ENCODE data around the gene PRKCH. TPM values are rescaled to one million over a fixed set of nuclear protein-coding genes. Genes with fewer than 3 reads are reported as not detected.

Gene PRKCH
- total RNA-seq, 2 donors from 2014 or later, result 24.6 to 73.6 TPM

DNA sequence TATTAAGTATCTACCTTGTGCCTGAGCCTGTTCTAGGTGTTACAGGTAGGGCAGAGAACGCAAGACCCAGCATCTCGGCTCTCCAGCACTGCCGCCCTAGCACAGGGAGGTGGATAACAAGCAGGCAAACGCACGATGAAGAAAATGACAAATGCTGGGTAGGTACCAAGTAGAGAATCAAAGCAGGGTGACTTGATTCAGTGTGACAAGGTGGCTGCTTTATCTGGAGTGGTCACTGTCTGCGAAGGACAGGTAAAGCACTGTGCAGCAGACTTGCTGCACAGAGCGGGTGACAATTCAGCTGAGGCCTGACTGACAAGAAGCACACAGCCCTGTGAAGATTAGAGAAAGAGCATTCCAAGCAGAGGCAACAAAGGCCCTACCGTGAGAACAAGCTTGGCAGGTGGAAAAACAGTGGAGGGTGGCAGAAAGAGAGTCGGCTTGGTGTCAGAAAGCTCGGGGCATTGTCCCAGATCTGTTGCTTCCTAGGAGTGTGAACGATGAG lies 12.9 kb downstream of the PRKCH start:
- TF ChIP-seq, protein P1, sequence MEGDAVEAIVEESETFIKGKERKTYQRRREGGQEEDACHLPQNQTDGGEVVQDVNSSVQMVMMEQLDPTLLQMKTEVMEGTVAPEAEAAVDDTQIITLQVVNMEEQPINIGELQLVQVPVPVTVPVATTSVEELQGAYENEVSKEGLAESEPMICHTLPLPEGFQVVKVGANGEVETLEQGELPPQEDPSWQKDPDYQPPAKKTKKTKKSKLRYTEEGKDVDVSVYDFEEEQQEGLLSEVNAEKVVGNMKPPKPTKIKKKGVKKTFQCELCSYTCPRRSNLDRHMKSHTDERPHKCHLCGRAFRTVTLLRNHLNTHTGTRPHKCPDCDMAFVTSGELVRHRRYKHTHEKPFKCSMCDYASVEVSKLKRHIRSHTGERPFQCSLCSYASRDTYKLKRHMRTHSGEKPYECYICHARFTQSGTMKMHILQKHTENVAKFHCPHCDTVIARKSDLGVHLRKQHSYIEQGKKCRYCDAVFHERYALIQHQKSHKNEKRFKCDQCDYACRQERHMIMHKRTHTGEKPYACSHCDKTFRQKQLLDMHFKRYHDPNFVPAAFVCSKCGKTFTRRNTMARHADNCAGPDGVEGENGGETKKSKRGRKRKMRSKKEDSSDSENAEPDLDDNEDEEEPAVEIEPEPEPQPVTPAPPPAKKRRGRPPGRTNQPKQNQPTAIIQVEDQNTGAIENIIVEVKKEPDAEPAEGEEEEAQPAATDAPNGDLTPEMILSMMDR (IDR thresholded peaks at IDR 0.05), result no peak
- ATAC-seq (ENCODE audit: insufficient number of reproducible peaks, low FRiP score, low read depth), result no peak
- H3K27ac ChIP-seq, result no peak overlapping the region

DNA sequence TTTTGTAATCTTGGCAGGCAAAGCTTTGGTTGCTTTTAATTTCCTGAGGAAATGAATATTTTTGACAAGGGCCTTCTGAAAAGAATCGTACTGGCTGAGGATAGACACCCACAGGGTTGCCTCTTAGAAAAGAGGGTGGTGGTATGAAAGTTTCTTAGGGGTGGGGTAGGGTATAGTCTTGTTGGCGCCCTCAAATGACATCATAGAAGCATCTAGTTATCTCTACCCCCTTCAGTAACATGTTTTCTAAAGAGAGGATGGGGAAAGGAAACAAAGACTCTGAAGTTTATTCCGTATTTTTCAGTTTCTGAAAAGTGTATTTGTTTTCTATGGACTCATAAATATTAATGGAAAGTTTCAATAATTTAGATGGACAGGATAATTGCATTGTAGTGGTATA lies 13.7 kb downstream of the PRKCH start:
- ATAC-seq (ENCODE audit: insufficient number of reproducible peaks, low FRiP score, low read depth), result no peak

More for the DNA sequence above, 12.9 kb downstream of the PRKCH start:
- H3K4me1 ChIP-seq (ENCODE audit: control insufficient read depth in 1 of 2, low read depth in 2 of 2), result no peaks in the 10 kb centered on the region
- no peaks in the 10 kb centered on the region for H3K36me3 ChIP-seq
- no peak overlapping the region for H3K4me3 ChIP-seq
- no peaks in the 10 kb centered on the region for H3K27me3 ChIP-seq (replicated peaks; ENCODE audit: insufficient read depth)
- no peaks in the 10 kb centered on the region for H3K9me3 ChIP-seq
- no peak for DNase-seq (ENCODE audit: low spot score)

DNA sequence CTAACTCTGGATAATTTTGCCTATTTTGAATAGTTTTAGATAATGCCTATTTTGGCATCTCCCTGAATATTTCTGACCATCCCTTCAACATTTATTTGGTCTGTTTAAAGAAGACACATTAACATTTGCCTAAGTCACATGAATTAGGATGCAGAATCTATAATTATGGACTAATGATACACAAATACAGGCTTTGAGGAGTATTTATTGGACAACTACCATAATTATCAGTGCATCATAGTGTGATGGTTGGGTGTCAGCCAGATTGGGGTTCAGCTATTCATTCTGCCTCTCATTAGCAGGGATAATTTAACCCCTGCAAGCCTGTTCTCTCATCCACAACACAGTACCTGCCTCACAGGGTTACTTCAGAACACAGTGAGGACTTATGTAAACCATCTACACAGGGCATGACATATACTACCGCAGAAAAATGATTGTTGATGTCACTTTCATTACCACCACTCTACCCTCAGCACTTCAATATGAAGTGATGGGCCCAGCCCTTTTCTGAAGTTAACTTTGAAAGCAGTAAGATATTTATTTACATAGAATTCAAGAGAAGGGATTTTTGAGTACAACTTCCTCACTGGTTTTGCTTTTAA lies 14.4 kb downstream of the PRKCH start:
- no peak overlapping the region for H3K4me3 ChIP-seq
- no peaks in the 10 kb centered on the region for H3K4me1 ChIP-seq (ENCODE audit: control insufficient read depth in 1 of 2, low read depth in 2 of 2)
- no peaks in the 10 kb centered on the region for H3K36me3 ChIP-seq
- DNase-seq (ENCODE audit: low spot score), result no peak
- no peaks in the 10 kb centered on the region for H3K27me3 ChIP-seq (replicated peaks; ENCODE audit: insufficient read depth)
- no peak for ATAC-seq (ENCODE audit: insufficient number of reproducible peaks, low FRiP score, low read depth)
- H3K27ac ChIP-seq, result no peak overlapping the region
- H3K9me3 ChIP-seq, result no peaks in the 10 kb centered on the region
- TF ChIP-seq, protein P1 (IDR thresholded peaks at IDR 0.05), result no peak

More for the DNA sequence above, 13.7 kb downstream of the PRKCH start:
- no peak overlapping the region for H3K27ac ChIP-seq
- H3K27me3 ChIP-seq (replicated peaks; ENCODE audit: insufficient read depth), result no peaks in the 10 kb centered on the region
- H3K4me1 ChIP-seq (ENCODE audit: control insufficient read depth in 1 of 2, low read depth in 2 of 2), result no peaks in the 10 kb centered on the region
- TF ChIP-seq, protein P1 (IDR thresholded peaks at IDR 0.05), result no peak
- no peak for DNase-seq (ENCODE audit: low spot score)
- H3K36me3 ChIP-seq, result no peaks in the 10 kb centered on the region
- H3K9me3 ChIP-seq, result no peaks in the 10 kb centered on the region
- no peak overlapping the region for H3K4me3 ChIP-seq

DNA sequence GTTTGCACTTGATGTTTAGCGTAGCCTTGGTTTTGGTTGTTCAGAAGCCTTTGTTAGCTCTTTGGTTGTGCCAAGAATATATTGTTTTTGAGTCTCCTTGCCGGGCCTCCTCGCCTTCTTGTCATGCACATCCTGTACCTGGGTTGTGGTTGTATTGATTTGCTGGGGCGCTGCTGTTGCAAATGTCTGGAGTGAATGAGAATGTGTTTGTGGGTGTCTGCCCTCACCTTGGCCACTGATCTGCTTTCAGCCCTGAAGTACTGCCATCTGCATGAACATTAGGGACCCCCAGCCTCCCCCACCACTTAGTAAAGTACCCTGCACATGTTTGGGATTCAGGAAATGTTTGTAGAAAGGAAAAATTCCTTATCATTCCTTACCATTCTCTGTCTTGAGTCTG lies 16.5 kb downstream of the PRKCH start:
- ATAC-seq (ENCODE audit: insufficient number of reproducible peaks, low FRiP score, low read depth), result no peak

DNA sequence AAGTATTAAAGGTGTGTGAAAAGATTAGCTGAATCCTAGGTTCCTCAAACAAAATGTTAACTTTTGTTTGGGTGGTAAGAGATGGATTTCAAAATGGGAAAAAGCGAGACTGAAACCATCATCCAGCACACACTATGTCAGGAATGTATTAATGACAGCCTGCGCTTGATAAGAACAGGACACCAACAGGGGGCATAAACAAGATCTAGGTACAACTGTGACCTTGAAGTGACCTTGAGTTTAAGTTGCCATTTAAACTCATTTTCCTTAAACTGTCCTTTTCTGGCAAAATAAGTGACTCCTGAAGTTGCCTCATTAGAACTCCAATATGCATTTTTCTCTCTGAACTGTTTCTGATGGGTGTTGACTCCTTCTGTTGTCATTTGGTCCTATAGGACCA lies 17.1 kb downstream of the PRKCH start:
- no peaks in the 10 kb centered on the region for H3K9me3 ChIP-seq
- H3K4me3 ChIP-seq, result no peak overlapping the region
- H3K36me3 ChIP-seq, result no peaks in the 10 kb centered on the region
- no peaks in the 10 kb centered on the region for H3K27me3 ChIP-seq (replicated peaks; ENCODE audit: insufficient read depth)
- TF ChIP-seq, protein P1 (IDR thresholded peaks at IDR 0.05), result no peak
- H3K27ac ChIP-seq, result no peak overlapping the region
- DNase-seq (ENCODE audit: low spot score) (no peak), ATAC-seq (ENCODE audit: insufficient number of reproducible peaks, low FRiP score, low read depth) (no peak)
- H3K4me1 ChIP-seq (ENCODE audit: control insufficient read depth in 1 of 2, low read depth in 2 of 2), result no peaks in the 10 kb centered on the region

More for the DNA sequence above, 16.5 kb downstream of the PRKCH start:
- H3K27me3 ChIP-seq (replicated peaks; ENCODE audit: insufficient read depth), result no peaks in the 10 kb centered on the region
- no peaks in the 10 kb centered on the region for H3K4me1 ChIP-seq (ENCODE audit: control insufficient read depth in 1 of 2, low read depth in 2 of 2)
- no peaks in the 10 kb centered on the region for H3K36me3 ChIP-seq
- DNase-seq (ENCODE audit: low spot score), result no peak
- H3K27ac ChIP-seq, result no peak overlapping the region
- no peak overlapping the region for H3K4me3 ChIP-seq
- TF ChIP-seq, protein P1 (IDR thresholded peaks at IDR 0.05), result no peak
- H3K9me3 ChIP-seq, result no peaks in the 10 kb centered on the region

Data from thoracic aorta (tissue), 2 donors.